ENCODE measurements around the gene PCBP2. TPM values are rescaled to one million over a fixed set of nuclear protein-coding genes. Genes with fewer than 3 reads are reported as not detected.

Gene PCBP2
- total RNA-seq, 6 experiments from 2014 or later = 254 to 463 (median 347) TPM

DNA sequence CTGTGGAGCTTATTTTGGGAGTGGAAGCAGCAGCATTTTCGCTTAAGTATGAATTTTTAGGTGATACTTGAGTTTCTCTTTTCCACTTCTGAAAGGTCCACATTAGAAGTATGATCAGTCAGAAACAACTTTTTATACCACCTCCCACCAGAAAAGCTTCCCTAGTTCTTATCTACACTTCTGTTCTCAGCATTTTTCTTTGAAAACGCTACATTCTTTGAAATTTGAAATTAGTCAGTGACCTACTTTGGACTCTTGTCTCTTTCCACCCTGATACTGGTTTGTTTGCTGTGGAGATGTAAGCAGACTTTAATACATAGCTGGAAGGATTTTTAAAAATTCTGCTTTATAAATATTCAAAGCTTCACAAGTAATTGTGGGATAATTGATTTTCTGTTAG, 22.2 kb downstream of the PCBP2 start:
- intact Hi-C loops (cut with DNase I) = no loop called here
- Histone ChIP-seq H3K9me3 (no peaks in the 10 kb centered on the region), H3K27ac (no peak overlapping the region), H3K27me3 (no peaks in the 10 kb centered on the region), H3K36me3 (peaks cover 14 to 99% (median 57%) of the 10 kb centered on the region in 4 donors), H3K4me1 (peaks cover 0 to 3% (median 0%) of the 10 kb centered on the region in 4 donors), H3K4me3 (no peak overlapping the region)
- TF ChIP-seq POLR2A (IDR thresholded peaks at IDR 0.05) (no peak), CTCF (IDR thresholded peaks at IDR 0.05) (no peak)
- no peak for ATAC-seq
- no peak for DNase-seq
- 68% methylated on average over 2 of the region's 2 CpGs for WGBS (ENCODE audit: insufficient coverage, low coverage, low lambda C conversion rate, missing lambda C conversion rate)

- no peaks in the 10 kb centered on the region for H3K27me3 ChIP-seq
- no peaks in the 10 kb centered on the region for H3K9me3 ChIP-seq
- intact Hi-C loops (cut with DNase I) = no loop called here
- 77% methylated on average over 13 of the region's 13 CpGs for WGBS (ENCODE audit: insufficient coverage, low coverage, low lambda C conversion rate, missing lambda C conversion rate)
- peaks cover 0 to 3% (median 0%) of the 10 kb centered on the region in 4 donors for H3K4me1 ChIP-seq
- no peak overlapping the region for H3K4me3 ChIP-seq
- no peak for DNase-seq
- no peak for ATAC-seq
- H3K36me3 ChIP-seq = peaks cover 15 to 99% (median 59%) of the 10 kb centered on the region in 4 donors
- TF ChIP-seq CTCF (IDR thresholded peaks at IDR 0.05) (no peak), POLR2A (IDR thresholded peaks at IDR 0.05) (no peak)
- no peak overlapping the region for H3K27ac ChIP-seq
Measured at GRCh38 chr12:53474819-53475218, 22.9 kb downstream of the PCBP2 start.

GRCh38 chr12:53476769-53477209, 24.9 kb downstream of the PCBP2 start:
- Histone ChIP-seq H3K36me3 (peaks cover 21 to 97% (median 59%) of the 10 kb centered on the region in 4 donors), H3K27ac (no peak overlapping the region), H3K9me3 (no peaks in the 10 kb centered on the region), H3K27me3 (no peaks in the 10 kb centered on the region), H3K4me1 (peaks cover 0 to 3% (median 0%) of the 10 kb centered on the region in 4 donors), H3K4me3 (no peak overlapping the region)
- 42% methylated on average over 2 of the region's 2 CpGs for WGBS (ENCODE audit: insufficient coverage, low coverage, low lambda C conversion rate, missing lambda C conversion rate)
- DNase-seq (no peak), ATAC-seq (peak in 2 of 4 donors; percentile 17 to 29)
- no peak for TF ChIP-seq POLR2A (IDR thresholded peaks at IDR 0.05)
- peak in 2 of 4 donors; percentile 15 to 24 for TF ChIP-seq CTCF (IDR thresholded peaks at IDR 0.05)
- intact Hi-C loops (cut with DNase I) = no loop called here

DNA sequence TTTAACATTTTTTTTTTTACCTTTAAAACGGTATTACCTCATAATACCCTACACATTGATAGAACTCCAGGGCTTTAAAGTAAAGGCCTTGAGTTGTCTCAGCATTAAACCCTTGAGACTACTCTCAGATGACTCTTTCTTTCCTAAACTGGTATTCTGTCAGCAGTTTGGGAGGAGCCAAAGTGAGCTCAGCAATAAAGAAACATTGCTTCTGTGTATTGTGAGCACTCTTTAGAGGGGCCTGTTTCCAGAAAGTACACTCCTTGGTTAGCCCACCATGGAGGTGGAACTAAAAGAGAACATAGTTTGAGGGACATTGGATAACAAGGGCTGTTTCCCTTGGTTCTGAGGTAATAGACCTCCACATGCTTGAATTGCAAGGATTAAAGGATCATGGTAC, 27.0 kb downstream of the PCBP2 start:
- no peak for DNase-seq
- no peak overlapping the region for H3K27ac ChIP-seq
- intact Hi-C loops (cut with DNase I) = no loop called here

More for the DNA sequence above, 27.0 kb downstream of the PCBP2 start:
- no peak for ATAC-seq
- H3K36me3 ChIP-seq = peaks cover 21 to 85% (median 49%) of the 10 kb centered on the region in 4 donors
- WGBS (ENCODE audit: insufficient coverage, low coverage, low lambda C conversion rate, missing lambda C conversion rate) = 55% methylated on average over 1 of the region's 1 CpG
- no peak for TF ChIP-seq CTCF (IDR thresholded peaks at IDR 0.05)
- TF ChIP-seq POLR2A (IDR thresholded peaks at IDR 0.05) = no peak
- H3K4me1 ChIP-seq = peaks cover 0 to 3% (median 0%) of the 10 kb centered on the region in 4 donors
- no peaks in the 10 kb centered on the region for H3K9me3 ChIP-seq
- no peaks in the 10 kb centered on the region for H3K27me3 ChIP-seq
- no peak overlapping the region for H3K4me3 ChIP-seq

All from right lobe of liver (tissue), 6 donors.